Smooth muscle cell (in vitro differentiated cells): Measurements from ENCODE around the gene EVL. TPM values are rescaled to one million over a fixed set of nuclear protein-coding genes. Genes with fewer than 3 reads are reported as not detected.

Source experiments
- DNase-seq: peaks from one replicate; lab custom pipeline; 2025; ENCODE audit not compliant: unreplicated experiment; lab: John Stamatoyannopoulos, UW
- H2AFZ ChIP-seq: fragments of 200-600 bp; sonication (generic); 2 replicates; pipeline ENCODE4 v1.6.0; 2016; ENCODE audit warnings: antibody characterized with exemption, low read depth, mild to moderate bottlenecking
- H3F3A ChIP-seq: fragments of 200-600 bp; sonication (generic); 2 replicates; pipeline ENCODE4 v1.6.0; 2017; ENCODE audit warnings: antibody characterized with exemption, low read depth
- H3K27ac ChIP-seq: fragments of 200-600 bp; sonication (generic); 2 replicates; pipeline ENCODE4 v1.5.1; 2016; ENCODE audit warnings: low read depth, mild to moderate bottlenecking
- H3K27me3 ChIP-seq: fragments of 200-600 bp; sonication (generic); 2 replicates; pipeline ENCODE4 v1.6.1; 2016; ENCODE audit warnings: low read depth, mild to moderate bottlenecking
- H3K36me3 ChIP-seq: fragments of 200-600 bp; sonication (generic); 2 replicates; pipeline ENCODE4 v1.5.1; 2016; ENCODE audit warnings: low read depth
- H3K4me1 ChIP-seq: fragments of 200-600 bp; sonication (generic); 2 replicates; pipeline ENCODE4 v1.5.1; 2016; ENCODE audit warnings: low read depth
- H3K4me2 ChIP-seq: fragments of 200-600 bp; sonication (generic); 2 replicates; pipeline ENCODE4 v1.6.0; 2016; ENCODE audit warnings: mild to moderate bottlenecking
- H3K4me3 ChIP-seq: fragments of 200-600 bp; sonication (generic); 2 replicates; pipeline ENCODE4 v1.5.1; 2016; ENCODE audit warnings: mild to moderate bottlenecking
- H3K79me2 ChIP-seq: fragments of 200-600 bp; sonication (generic); 2 replicates; pipeline ENCODE4 v1.6.0; 2016; ENCODE audit warnings: low read depth, mild to moderate bottlenecking
- H3K9ac ChIP-seq: fragments of 200-600 bp; sonication (generic); 2 replicates; pipeline ENCODE4 v1.6.0; 2016; ENCODE audit warnings: low read depth
- H3K9me3 ChIP-seq: fragments of 200-600 bp; sonication (generic); replicated peaks from 2 replicates; pipeline ENCODE4 v1.5.1; 2016; ENCODE audit warnings: low read depth
- H4K20me1 ChIP-seq: fragments of 200-600 bp; sonication (generic); 2 replicates; pipeline ENCODE4 v1.6.0; 2016; ENCODE audit warnings: low read depth
- CTCF ChIP-seq: fragments of 200-600 bp; sonication (generic); IDR thresholded peaks from 2 replicates; pipeline ENCODE4 v1.5.1; 2017; ENCODE audit warnings: borderline replicate concordance, mild to moderate bottlenecking, antibody characterized with exemption; ENCODE audit not compliant: insufficient read depth, poor library complexity, severe bottlenecking
- WGBS: methylation state at CpG from one replicate; pipeline ENCODE4 v1.1.7; 2016; ENCODE audit warnings: low lambda C conversion rate; 5-methylcytosine and 5-hydroxymethylcytosine counted together
- polyA plus RNA-seq: library from polyadenylated mRNA; unstranded; fragments of >200 nt; fragmentation: Nextera tagmentation; extraction: Ambion mirVana; gene quantifications from 2 replicates; pipeline ENCODE4 v1.2.1, GENCODE V29; 2016
- total RNA-seq: library from RNA; depleted of rRNA; stranded (reverse); fragments of >200 nt; gene quantifications from 2 replicates; pipeline ENCODE4 v1.2.3, GENCODE V29; 2014

The EVL gene
- total and polyA plus RNA-seq, 2 experiments from 2014 or later: 19.5 to 26.3 TPM

DNA sequence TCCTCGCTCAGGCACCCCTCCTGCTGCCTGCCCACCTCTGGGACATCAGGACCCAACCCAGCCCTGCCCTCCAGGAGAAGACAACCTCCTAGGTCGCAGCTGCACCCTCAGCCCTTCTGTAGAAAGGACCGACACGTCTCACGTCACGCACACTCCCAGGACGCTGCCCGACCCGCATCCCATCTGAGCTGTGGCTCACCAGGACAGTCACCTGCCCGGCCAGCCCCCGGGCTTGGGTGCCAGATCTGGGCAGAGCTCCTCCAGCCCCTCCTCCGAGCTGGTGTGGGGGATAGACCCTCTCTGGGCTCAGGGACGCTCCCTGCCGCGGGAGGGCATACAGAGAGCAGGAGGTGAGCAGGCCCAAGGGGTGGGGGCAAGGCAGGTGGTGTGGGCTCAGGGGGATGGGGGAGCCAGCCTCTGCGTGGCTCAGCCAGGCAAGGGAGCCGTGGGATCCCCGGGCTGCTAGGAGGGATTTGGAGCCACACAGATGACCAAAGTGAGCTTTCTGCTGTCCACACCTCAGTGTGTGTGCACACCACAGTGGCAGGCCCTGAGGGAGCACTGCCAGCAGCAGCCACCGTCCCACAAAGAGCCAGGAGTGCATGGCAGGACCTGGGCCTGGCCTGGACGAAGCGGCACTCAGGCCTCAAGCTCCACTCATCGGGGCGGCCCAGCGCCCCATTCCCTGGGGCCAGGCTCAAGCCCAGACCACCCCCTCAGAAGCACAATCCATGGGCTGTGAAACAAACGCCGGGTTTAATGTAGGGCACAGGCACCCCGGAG lies 80.7 kb downstream of the EVL start:
- H3K27ac ChIP-seq: no peak overlapping the region
- H3K79me2 ChIP-seq: no peaks in the 10 kb centered on the region
- H2AFZ ChIP-seq: no peak overlapping the region
- no peak overlapping the region for H3K4me3 ChIP-seq
- H3K4me1 ChIP-seq: no peaks in the 10 kb centered on the region
- no peaks in the 10 kb centered on the region for H3F3A ChIP-seq
- H4K20me1 ChIP-seq: no peaks in the 10 kb centered on the region
- no peak for DNase-seq
- no peak overlapping the region for H3K4me2 ChIP-seq
- H3K27me3 ChIP-seq: no peaks in the 10 kb centered on the region
- H3K9me3 ChIP-seq: no peaks in the 10 kb centered on the region
- 93% methylated on average over 26 of the region's 27 CpGs for WGBS
- no peak overlapping the region for H3K9ac ChIP-seq
- H3K36me3 ChIP-seq: no peaks in the 10 kb centered on the region
- no peak for TF ChIP-seq CTCF

DNA sequence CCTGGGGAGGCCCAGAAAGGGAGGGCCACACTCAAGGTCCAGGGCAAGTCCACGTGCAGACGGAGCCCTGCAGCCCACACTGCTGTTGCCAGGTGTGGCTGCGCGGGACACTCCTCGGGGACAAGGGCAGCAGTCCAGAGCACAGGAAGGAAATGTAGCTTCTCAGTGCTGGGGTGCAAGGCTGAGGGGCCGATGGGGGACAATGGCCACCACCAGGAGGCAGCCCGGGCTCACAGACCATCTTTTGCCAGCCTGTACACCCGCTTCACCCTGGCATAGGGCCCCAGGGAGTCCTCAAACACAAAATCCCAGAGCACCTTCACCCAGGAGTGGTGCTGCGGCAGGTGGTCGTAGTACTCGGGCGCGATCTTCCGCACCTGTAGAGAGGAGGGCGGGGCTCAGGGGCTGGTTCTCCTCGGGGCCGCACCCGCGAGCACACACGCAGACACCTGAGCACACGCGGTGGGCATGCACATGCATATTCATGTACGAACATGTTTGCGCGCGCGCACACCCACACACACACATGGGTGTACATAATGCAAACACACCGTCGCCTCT lies 81.4 kb downstream of the EVL start:
- WGBS: 92% methylated on average over 29 of the region's 29 CpGs
- H3K4me1 ChIP-seq: no peaks in the 10 kb centered on the region
- H3K36me3 ChIP-seq: no peaks in the 10 kb centered on the region
- no peaks in the 10 kb centered on the region for H3F3A ChIP-seq
- no peak for TF ChIP-seq CTCF
- no peaks in the 10 kb centered on the region for H3K27me3 ChIP-seq
- H3K4me3 ChIP-seq: no peak overlapping the region
- DNase-seq: no peak
- no peaks in the 10 kb centered on the region for H3K9me3 ChIP-seq
- H3K9ac ChIP-seq: no peak overlapping the region
- H3K4me2 ChIP-seq: no peak overlapping the region
- H2AFZ ChIP-seq: no peak overlapping the region
- no peak overlapping the region for H3K27ac ChIP-seq
- H4K20me1 ChIP-seq: no peaks in the 10 kb centered on the region
- H3K79me2 ChIP-seq: no peaks in the 10 kb centered on the region

DNA sequence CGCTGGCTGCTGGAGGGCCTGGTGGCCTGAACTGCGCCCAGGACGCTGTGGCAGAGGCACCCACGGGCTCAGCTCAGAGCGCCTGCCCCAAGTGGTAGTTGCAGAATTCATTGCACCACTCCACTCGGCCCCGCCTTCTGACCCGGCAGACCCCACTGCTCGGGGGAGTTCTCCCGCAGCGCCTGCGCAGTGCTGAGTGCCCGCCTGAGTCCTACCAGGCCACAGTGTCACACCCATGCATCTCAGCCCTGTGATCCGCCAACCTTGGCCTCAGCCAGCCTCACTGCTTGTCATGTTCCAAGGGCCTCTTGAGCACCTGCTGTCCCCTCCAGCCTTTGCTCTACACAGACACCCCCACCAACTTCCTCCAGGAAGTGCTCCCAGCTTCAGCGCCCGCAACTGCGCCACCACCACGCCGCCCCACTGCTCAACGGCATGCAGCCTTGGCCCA lies 82.0 kb downstream of the EVL start:
- no peak for TF ChIP-seq CTCF
- Histone ChIP-seq H3K4me1 (no peaks in the 10 kb centered on the region), H3K27ac (no peak overlapping the region), H2AFZ (no peak overlapping the region), H4K20me1 (no peaks in the 10 kb centered on the region), H3K9me3 (no peaks in the 10 kb centered on the region), H3K79me2 (no peaks in the 10 kb centered on the region), H3K4me2 (no peak overlapping the region), H3K27me3 (no peaks in the 10 kb centered on the region), H3K9ac (no peak overlapping the region), H3K4me3 (no peak overlapping the region), H3F3A (no peaks in the 10 kb centered on the region), H3K36me3 (no peaks in the 10 kb centered on the region)
- no peak for DNase-seq
- WGBS: 97% methylated on average over 18 of the region's 20 CpGs
